NCI-H1436 treated with DMSO at 0.1 percent for 48 hours (cell line): ENCODE measurements around the gene KIR2DL4.
"Not testable (repeated sequence)": the region's sequence is repeated elsewhere in the genome, so short reads cannot be mapped to it uniquely, and the experiment has no call there.

Experiments
- DNase-seq: peaks from one replicate; lab custom pipeline; 2025; lab: John Stamatoyannopoulos, UW

The KIR2DL4 gene

DNA sequence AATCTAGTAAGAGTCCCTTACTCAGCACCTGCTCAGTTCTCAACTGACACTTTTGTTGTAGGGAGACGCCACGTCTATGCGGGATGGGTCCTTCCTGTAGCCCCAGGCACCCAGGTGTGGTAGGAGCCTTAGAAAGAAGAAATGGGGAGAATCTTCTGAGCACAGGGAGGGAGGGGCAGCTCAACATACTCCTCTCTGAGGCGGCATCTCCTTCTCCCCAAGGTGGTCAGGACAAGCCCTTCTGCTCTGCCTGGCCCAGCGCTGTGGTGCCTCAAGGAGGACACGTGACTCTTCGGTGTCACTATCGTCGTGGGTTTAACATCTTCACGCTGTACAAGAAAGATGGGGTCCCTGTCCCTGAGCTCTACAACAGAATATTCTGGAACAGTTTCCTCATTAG lies 1.2 kb downstream of the KIR2DL4 start:
- DNase-seq: no peak

DNA sequence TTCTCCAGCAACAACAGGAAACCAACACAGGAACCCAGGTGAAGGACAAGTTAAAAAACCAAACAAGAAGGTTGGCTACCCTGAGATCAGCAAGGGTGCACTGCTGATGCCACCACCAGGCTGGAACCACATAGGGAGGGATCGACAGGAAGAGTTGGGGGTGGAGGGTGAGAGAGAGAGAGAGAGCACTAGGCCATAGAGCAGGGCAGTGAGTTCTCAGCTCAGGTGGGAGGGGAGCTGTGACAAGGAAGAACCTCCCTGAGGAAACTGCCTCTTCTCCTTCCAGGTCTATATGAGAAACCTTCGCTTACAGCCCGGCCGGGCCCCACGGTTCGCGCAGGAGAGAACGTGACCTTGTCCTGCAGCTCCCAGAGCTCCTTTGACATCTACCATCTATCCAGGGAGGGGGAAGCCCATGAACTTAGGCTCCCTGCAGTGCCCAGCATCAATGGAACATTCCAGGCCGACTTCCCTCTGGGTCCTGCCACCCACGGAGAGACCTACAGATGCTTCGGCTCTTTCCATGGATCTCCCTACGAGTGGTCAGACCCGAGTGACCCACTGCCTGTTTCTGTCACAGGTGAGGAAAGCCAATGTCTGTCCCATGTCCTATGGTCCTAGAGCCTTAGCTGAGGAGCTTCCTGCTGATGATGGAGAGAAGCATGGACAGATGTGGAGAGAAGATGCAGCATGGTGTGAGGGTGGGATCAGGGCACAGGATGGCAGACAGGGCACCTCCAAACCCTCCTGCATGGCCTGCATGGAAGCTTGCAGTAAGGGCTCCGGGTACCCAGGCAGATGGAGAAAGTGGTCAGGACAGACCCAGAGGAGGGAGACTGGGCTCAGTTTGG lies 2.5 kb downstream of the KIR2DL4 start:
- DNase-seq: no peak

DNA sequence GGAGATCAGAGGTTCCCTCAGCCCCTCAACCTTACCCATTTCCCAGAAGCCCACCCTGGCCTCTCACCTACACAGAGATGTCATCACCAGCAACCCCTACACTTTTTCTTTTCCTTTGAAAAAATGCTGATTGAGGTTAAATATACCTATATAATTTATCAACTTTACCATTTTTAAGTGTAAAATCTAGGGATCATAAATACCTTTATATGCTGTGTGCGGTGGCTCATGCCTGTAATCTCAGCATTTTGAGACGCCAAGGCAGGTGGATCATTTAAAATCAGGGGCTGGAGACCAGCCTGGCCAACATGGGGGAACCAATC lies 3.1 kb downstream of the KIR2DL4 start:
- DNase-seq: no peak

DNA sequence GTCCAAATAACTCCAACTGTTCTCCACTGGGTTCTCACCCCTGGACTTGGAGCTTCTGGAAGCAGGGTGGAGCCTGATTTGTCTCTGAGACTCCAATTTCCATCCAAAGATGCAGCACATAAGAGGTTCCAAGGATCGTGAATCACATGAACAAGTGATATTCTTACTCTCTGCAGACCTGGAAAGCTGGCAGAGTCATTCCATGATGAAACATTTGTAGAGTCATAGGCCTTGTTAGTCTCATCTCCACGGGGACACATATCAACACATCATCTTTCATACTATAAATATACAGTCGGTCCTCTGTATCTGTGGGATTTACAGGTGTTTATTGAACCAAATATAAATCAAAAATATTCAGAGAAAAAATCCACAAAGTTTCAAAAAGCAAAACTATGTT lies 11.2 kb downstream of the KIR2DL4 start:
- not testable (repeated sequence) for DNase-seq

DNA sequence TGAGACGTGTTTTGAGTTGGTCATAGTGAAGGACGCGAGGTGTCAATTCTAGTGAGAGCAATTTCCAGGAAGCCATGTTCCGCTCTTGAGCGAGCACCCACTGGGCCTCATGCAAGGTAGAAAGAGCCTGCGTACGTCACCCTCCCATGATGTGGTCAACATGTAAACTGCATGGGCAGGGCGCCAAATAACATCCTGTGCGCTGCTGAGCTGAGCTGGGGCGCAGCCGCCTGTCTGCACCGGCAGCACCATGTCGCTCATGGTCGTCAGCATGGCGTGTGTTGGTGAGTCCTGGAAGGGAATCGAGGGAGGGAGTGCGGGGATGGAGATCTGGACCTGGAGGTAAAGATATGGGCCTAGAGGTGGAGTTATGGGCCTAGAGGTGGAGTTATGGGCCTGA lies 12.8 kb downstream of the KIR2DL4 start, which contains the start of gene KIR3DL1:
Gene KIR3DL1 (plus strand): TSS at position 218 of the 400 bp plus-strand sequence.
- not testable (repeated sequence) for DNase-seq

DNA sequence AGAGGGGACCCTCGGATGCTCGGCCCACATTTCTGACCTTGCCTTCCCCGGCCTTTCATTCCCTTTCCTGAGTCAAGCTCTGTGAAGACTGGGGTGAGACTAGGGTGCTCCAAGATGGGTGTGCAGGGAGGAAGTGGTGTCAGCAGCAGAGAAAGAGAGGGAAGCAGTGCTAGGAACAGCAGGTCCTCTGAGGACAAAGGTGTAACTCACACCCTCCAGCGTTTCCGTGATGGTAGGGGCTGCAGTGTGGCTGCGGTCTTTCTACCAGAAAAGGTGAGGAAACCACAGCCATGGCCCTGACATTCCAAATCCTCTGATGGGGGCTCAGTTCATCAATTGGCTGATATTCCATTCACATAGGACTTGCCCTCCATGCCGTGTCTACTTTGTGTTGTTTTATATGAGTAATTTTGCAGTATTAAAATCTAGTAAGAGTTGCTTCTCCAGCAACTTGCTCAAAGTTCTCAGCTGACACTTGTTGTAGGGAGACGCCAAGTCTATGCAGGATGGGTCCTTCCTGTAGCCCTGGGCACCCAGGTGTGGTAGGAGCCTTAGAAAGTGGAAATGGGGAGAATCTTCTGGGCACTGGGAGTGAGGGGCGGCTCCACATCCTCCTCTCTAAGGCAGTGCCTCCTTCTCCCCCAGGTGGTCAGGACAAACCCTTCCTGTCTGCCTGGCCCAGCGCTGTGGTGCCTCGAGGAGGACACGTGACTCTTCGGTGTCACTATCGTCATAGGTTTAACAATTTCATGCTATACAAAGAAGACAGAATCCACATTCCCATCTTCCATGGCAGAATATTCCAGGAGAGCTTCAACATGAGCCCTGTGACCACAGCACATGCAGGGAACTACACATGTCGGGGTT lies 14.5 kb downstream of the KIR2DL4 start:
- no peak for DNase-seq

DNA sequence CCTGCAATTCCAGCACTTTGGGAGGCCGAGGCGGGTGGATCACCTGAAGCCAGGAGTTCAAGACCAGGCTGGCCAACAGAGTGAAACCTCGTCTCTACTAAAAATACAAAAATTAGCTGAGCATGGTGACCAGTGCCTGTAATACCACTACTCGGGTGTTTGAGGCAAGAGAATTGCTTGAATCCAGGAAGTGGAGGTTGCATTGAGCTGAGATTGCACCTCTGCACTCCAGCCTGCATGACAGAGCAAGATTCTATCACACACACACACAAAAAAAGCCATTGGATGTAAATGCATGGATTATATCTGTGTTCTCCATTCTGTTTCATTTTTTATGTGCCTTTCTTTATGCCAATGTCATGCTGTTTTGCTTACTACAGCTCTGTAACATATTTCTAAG lies 21.0 kb downstream of the KIR2DL4 start:
- DNase-seq: not testable (repeated sequence)

DNA sequence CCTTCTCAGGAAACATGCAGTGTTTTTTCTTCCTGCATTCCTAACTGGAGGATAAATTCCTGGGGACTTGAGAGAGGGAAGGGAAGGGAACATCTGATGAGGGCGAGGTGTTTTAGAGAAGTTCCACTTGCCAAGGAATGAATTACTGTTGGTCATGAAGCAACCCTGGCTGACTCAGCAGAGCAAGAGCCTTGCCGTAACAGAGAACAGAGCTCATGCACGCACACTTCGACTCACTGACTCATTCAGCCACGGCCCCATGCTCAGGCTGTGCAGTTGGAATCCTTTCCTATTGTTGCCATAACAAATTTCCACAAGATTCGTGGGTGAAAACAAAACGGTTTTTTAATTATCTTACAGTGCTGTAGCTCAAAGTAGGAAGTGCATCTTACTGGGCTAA lies 21.9 kb downstream of the KIR2DL4 start:
- not testable (repeated sequence) for DNase-seq

DNA sequence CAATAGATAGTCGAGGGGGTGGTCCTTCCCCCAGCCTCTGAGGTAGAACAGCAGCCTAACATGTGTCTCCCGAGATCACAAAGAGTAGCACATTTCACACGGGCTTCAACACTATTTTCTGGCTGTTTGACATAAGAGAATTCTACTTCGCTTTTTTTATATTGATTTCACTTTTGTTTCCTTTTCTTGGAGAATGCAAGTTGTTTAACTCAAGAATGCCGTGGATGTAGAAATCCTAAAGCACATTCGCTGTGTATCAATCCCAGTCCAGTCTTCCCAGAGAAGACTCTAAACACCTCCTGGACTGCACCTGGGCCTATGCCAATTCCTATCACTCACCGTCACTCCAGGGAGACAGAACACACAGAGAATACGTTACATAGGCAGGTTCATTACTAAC lies 24.7 kb downstream of the KIR2DL4 start:
- DNase-seq: not testable (repeated sequence)

DNA sequence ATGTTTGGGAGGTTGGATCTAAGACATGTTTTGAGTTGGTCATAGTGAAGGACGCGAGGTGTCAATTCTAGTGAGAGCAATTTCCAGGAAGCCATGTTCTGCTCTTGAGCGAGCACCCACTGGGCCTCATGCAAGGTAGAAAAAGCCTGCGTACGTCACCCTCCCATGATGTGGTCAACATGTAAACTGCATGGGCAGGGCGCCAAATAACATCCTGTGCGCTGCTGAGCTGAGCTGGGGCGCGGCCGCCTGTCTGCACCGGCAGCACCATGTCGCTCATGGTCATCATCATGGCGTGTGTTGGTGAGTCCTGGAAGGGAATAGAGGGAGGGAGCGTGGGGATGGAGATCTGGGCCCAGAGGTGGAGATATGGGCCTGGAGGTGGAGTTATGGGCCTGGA lies 29.1 kb downstream of the KIR2DL4 start, which contains the start of gene KIR2DS4:
Gene KIR2DS4 (plus strand): TSS at position 181 of the 400 bp plus-strand sequence.
- DNase-seq: not testable (repeated sequence)

DNA sequence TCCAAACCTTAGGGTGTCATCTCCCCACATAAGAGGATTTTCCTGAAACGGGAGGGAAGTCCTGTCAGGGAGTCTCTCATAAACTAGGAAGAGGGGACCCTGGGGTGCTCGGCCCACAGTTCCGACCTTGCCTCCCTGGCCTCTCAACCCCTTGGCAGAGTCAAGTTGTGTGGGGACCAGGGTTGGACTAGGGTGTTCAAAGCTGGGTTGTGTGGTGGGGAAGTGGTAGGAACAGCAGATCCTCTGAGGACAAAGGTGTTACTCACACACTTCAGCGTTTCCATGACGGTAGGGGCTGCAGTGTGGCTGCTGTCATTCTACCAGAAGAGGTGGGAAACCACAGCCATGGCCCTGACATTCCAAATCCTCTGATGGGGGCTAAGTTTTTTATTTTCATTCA lies 31.7 kb downstream of the KIR2DL4 start:
- not testable (repeated sequence) for DNase-seq

DNA sequence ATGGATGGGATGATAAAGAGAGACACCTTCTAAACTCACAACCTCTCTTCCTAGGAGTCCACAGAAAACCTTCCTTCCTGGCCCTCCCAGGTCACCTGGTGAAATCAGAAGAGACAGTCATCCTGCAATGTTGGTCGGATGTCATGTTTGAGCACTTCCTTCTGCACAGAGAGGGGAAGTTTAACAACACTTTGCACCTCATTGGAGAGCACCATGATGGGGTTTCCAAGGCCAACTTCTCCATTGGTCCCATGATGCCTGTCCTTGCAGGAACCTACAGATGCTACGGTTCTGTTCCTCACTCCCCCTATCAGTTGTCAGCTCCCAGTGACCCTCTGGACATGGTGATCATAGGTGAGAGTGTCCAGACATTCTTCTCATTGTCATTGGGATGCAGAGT lies 34.1 kb downstream of the KIR2DL4 start:
- DNase-seq: not testable (repeated sequence)

DNA sequence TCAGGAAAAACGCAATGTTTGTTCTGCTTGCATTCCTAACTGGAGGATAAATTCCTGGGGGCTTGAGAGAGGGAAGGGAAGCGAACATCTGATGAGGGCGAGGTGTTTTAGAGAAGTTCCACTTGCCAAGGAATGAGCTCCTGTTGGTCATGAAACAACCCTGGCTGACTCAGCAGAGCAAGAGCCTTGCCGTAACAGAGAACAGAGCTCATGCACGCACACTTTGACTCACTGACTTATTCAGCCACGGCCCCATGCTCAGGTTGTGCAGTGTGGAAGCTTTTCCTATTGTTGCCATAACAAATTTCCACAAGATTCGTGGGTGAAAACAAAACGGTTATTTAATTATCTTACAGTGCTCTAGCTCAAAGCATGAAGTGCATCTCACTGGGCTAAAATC lies 39.8 kb downstream of the KIR2DL4 start:
- not testable (repeated sequence) for DNase-seq

DNA sequence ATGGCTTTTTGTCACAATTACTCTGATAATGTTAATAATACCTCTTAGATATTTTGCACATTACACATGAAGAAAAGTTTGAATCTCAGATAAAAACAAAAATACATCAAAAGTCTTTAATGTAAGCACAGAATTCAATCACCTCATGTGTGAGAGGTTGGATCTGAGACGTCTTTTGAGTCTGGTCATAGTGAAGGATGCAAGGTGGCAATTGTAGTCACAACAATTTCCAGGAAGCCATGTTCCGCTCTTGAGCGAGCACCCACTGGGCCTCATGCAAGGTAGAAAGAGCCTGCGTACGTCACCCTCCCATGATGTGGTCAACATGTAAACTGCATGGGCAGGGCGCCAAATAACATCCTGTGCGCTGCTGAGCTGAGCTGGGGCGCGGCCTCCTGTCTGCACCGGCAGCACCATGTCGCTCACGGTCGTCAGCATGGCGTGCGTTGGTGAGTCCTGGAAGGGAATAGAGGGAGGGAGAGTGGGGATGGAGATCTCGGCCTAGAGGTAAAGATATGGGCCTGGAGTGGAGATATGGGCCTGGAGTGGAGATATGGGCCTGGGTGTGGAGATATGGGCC lies 46.7 kb downstream of the KIR2DL4 start, which contains the start of gene KIR3DL2:
Gene KIR3DL2 (plus strand): TSS at position 383 of the 580 bp plus-strand sequence. CDS start 33 bp downstream, at position 416.
- not testable (repeated sequence) for DNase-seq

DNA sequence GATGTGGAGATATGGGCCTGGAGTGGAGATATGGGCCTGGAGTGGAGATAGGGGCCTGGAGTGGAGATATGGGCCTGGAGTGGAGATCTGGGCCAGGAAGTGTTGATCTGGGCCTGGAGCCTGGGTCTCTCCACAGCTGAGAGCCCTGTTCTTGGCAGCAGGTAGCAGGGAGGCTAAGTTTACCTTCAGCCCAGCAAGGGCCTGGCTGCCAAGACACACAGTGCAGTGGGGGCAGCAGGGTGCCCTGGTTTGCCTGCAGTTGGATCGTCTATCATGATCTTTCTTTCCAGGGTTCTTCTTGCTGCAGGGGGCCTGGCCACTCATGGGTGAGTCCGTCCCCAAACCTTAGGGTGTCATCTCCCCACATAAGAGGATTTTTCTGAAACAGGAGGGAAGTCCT lies 47.5 kb downstream of the KIR2DL4 start:
- no peak for DNase-seq

DNA sequence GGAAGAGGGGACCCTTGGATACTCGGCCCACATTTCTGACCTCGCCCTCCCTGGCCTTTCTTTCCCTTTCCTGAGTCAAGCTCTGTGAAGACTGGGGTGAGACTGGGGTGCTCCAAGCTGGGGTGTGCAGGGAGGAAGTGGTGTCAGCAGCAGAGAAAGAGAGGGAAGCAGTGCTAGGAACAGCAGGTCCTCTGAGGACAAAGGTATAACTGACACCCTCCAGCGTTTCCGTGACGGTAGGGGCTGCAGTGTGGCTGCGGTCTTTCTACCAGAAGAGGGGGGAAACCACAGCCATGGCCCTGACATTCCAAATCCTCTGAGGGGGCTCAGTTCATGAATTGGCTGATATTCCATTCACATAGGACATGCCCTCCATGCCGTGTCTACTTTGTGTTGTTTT lies 47.9 kb downstream of the KIR2DL4 start:
- DNase-seq: no peak

DNA sequence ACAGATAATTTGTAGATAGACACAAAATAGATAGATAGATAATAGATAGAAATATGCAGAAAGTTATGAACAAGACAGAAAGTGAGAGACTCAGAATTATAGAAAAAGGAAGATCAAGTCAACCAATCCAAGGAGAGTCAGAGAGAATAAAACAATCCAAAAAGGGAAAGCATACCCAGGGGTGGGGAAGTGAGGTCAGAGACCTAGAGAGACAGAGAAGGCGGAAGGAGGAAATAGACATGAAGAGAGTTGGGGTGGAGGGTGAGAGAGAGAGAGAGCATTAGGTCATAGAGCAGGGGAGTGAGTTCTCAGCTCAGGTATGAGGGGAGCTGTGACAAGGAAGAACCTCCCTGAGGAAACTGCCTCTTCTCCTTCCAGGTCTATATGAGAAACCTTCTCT lies 51.8 kb downstream of the KIR2DL4 start:
- not testable (repeated sequence) for DNase-seq

DNA sequence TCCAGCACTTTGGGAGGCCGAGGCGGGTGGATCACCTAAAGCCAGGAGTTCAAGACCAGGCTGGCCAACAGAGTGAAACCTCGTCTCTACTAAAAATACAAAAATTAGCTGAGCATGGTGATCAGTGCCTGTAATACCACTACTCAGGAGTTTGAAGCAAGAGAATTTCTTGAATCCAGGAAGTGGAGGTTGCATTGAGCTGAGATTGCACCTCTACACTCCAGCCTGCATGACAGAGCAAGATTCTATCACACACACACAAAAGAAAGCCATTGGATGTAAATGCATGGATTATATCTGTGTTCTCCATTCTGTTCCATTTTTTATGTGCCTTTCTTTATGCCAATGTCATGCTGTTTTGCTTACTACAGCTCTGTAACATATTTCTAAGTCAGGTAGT lies 55.1 kb downstream of the KIR2DL4 start:
- not testable (repeated sequence) for DNase-seq

DNA sequence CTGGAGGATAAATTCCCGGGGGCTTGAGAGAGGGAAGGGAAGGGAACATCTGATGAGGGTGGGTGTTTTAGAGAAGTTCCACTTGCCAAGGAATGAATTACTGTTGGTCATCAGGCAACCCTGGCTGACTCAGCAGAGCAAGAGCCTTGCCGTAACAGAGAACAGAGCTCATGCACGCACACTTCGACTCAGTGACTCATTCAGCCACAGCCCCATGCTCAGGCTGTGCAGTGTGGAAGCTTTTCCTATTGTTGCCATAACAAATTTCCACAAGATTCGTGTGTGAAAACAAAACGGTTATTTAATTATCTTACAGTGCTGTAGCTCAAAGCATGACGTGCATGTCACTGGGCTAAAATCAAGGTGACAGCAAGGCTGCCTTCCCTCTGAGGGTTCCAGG lies 56.0 kb downstream of the KIR2DL4 start:
- DNase-seq: not testable (repeated sequence)

DNA sequence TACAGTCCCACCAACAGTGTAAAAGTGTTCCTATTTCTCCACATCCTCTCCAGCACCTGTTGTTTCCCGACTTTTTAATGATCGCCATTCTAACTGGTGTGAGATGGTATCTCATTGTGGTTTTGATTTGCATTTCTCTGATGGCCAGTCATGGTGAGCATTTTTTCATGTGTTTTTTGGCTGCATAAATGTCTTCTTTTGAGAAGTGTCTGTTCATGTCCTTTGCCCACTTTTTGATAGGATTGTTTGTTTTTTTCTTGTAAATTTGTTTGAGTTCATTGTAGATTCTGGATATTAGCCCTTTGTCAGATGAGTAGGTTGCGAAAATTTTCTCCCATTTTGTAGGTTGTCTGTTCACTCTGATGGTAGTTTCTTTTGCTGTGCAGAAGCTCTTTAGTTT lies 60.0 kb downstream of the KIR2DL4 start:
- not testable (repeated sequence) for DNase-seq
